ELF-1 (cell line): ENCODE data around the gene HNRNPM.

ENCODE experiments used
- DNase-seq: peaks from one replicate; pipeline ENCODE4 v3.0.0-alpha.2; 2016; ENCODE audit warnings: low read depth, low spot score

Gene HNRNPM

GRCh38 chr19:8460516-8461298 lies 15.9 kb downstream of the HNRNPM start:
- DNase-seq, result no peak

DNA sequence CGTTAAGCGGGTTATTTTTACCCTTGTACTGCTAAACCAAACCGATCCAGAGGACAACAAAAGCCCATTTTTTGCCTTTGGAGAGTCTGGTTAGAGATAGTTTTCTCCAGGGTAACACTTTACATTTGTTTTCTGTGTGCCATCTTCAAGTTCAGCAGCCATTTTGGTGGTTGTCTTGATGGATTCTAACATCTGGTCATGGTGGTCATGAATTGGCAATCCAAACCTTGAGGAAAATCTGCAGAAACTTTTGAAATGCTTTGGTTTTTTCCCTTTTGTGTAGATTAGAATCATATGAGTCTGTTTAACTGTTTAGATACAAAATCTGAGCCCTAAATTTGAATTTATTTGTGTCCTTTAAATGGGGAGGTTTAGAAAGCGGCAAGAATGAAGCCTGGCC lies 16.6 kb downstream of the HNRNPM start:
- DNase-seq, result no peak

- no peak for DNase-seq
Observed at GRCh38 chr19:8461891-8462290, 17.1 kb downstream of the HNRNPM start.

DNA sequence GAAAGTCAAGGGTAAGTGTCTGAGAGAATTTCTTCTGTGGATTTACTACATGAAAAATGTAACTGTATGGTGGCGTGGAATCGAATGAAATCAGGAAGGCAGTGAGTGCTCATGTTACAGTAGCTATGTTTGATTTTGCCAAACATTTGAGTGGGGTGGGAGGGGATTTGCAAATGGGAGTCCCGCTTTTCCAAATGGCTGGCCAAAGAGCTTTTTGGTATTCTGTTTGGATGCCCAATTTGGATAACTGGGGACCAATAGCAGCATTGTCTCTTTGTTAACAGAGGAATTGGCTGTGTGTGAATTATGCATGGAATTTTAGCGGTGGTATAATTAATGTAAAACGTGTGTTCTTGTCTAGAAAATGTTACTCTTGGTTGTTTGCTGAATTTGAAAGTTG lies 17.8 kb downstream of the HNRNPM start:
- no peak for DNase-seq

- DNase-seq, result no peak
Observed at GRCh38 chr19:8463365-8463764, 18.6 kb downstream of the HNRNPM start.

DNA sequence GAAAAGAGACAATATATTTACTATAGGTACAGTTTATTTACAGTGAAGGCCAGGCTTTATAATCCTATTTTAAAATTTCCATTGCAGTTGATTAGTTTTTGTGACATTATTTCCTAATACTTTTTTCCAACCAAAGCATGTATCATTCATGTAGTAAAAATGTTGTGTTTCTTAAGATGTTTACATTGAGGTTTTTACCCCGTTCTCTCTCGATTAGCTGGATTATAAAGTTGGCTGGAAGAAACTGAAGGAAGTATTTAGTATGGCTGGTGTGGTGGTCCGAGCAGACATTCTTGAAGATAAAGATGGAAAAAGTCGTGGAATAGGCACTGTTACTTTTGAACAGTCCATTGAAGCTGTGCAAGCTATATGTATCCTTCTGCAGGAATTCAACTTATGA lies 21.2 kb downstream of the HNRNPM start:
- no peak for DNase-seq

DNA sequence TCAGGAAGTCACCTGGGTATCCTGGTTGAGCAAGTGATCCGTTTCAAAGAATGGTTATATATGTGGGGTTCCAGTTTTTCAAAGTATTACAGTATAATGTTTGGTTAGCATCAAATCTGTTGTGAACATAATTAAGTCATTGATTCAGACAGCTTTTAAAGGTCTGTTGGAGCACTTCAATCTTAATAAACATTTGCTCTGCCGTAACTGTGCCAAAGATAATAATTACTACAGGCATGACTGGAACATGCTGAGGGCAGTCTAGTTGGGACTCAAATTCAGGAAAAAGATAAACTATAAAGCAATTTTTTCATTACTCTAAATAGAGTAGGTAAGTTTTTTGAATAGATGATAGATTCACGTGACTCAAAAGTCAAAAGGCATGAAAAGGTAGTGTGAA lies 23.3 kb downstream of the HNRNPM start:
- no peak for DNase-seq

- DNase-seq, result no peak
Observed at GRCh38 chr19:8468761-8469373, 24.1 kb downstream of the HNRNPM start.

DNA sequence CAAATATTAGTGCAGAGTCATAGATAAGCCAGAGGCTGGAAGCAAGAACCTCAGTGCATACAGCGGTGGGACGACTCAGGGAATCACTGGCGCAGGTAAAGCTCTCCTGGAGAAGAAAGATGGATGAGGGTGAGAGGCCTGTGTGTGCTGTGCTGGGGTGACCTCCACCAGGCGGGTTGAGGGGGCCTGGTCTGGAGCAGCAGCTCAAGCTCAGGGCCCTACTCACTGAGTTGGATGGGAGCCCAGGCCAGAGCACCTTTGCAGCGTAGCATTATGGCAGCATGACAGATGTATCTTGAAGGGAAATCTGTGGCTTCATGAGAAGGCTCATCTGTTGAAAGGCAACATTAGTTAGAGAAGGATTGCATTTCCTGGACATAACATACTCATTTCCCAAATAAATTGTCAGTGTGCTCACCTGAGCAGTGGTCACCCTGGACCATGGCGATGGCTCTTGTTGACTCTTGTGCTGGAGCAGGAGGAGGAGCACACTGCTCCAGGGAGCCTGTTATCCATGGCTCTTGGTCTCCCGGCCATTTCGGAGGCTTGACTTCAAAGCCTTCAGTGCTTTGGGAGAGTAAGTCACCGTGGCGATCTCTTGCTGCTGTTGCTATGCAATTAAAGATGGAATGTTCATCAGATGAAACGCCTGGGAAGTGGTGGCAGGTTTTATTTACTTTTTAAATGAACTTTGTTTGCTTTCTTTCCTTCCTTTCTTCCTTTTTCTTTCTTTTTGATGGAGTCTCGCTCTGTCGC lies 25.0 kb downstream of the HNRNPM start:
- no peak for DNase-seq

DNA sequence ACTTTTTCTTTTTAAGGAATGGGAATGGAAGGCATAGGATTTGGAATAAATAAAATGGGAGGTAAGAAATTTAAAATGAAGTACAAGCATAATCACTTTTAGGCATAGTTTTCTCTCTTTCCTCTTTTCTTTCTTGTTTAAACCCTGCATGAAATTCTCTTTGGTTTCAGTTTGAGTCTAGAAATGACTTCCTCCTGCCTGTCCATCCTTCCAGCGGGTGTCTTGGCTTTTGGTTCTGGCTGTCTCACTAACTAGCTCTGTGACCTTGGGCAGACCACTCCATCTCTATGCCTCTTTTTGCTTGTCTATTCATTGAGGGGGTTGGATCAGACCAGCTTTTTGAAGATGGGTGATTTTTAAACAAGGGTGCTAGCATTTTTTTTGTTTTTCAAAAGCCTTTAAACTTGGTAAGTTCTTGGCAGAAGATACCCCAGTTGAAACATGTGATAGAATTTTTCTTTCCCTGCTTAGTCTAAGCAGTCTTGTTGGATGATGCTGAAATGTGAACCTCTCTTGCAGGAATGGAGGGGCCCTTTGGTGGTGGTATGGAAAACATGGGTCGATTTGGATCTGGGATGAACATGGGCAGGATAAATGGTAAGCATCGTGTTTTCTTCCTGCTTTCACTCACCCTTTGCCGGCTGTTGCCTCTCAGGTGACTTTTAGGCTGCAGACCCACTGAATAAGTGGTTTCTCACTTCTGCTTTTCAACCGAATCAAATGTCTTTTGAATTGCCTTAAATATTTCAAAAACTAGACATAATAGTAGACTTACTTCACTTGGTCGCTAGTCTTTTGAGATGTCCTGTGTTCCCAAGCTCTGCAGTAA lies 29.1 kb downstream of the HNRNPM start:
- no peak for DNase-seq

DNA sequence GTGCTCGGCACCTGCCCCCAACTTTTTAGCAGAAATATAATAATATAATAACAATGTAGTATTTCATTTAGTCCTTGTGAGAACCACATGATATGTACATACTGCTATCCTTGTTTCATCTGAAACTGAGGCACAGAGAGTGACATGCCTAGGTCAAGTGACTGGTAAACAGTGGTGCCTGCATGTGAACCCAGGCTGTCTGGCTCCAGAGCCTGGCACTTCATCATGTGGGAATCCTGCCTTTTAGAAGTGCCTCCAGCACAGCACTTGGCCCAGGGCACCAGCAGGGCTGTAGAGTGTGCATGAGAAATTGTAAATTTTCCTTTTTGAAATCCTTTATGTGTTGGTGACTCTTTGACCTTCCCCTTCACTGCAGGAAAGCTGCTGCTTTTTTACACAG lies 30.2 kb downstream of the HNRNPM start:
- no peak for DNase-seq

DNA sequence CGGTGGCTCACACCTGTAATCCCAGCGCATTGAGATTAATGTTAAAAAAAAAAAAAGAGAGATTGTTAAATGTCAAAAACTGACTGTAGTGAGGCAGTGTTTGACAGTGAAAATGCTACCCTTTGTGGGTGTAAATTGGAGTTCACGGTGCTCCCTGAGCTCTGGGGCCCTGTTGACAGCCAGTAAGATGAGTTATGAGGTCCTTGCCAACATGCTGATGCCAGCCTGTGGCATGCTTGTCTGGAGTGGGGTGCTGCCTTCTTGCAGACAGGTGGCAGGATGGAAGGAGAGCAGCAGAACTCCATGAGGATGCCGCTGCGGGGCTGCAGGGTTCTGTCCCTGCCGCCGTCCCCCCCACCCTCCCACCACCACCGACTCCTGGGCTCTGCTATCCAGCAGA lies 31.7 kb downstream of the HNRNPM start:
- DNase-seq, result no peak

- DNase-seq, result no peak
Observed at GRCh38 chr19:8477889-8478288, 33.1 kb downstream of the HNRNPM start.

GRCh38 chr19:8478598-8478997 lies 33.8 kb downstream of the HNRNPM start:
- DNase-seq, result no peak

GRCh38 chr19:8481201-8481600 lies 36.4 kb downstream of the HNRNPM start:
- DNase-seq, result no peak

DNA sequence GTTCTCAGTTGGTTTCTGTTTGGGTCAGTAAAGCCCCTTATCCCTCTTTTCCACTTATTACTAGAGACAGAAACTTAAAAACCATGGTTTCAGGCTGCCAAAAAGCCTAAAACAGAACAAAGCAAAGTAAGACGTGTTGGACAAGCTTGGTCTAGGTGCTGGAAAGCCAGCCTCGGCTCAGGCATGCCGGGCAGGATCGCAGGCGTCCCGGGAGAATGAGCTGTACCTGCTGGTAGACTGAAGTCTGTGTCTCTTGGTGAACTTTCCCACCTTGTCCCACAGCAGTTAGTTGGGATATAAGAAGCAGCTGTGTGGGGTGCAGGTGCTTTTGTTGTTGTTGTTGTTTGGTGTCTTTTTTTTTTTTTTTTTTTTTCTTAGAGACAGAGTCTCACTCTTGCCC lies 36.8 kb downstream of the HNRNPM start:
- DNase-seq, result no peak

DNA sequence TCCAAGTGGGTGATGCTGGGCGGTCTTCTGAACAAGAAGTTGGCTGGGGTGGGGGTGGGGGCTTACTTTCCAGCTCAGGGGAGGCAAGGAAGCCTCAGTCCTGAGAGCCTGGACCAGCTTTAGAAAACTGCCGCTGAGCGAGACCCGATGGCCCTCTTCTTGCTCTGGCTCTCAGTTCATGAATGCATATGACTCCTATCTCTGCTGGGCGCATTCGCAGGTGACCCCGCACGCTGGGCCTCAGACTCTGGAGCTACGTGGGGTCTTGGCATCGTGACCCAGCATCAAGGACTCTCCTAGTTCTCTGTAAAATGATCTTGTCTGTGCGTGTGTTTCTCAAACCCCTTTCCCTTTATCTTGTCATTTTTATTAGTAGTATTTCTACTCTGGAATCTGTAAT lies 37.9 kb downstream of the HNRNPM start:
- DNase-seq, result no peak

DNA sequence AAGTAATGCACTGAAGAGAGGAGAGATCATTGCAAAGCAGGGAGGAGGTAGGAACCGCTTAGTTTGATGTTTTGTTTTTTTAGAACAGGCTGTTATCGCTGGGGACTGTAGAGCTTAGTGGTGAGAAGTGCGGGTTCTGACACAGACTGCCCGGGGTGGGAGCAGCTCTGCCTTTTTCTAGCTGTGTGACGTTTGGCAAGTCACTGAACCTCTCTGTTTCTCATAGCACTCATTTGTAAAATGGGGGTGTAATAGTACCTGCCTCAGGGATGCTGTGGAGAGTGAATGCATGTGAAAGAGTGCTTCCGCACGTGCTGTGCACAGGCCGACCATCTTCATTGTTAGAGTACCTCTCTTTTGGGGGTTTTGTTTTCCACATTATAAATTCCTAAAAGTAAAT lies 38.4 kb downstream of the HNRNPM start:
- DNase-seq, result no peak

DNA sequence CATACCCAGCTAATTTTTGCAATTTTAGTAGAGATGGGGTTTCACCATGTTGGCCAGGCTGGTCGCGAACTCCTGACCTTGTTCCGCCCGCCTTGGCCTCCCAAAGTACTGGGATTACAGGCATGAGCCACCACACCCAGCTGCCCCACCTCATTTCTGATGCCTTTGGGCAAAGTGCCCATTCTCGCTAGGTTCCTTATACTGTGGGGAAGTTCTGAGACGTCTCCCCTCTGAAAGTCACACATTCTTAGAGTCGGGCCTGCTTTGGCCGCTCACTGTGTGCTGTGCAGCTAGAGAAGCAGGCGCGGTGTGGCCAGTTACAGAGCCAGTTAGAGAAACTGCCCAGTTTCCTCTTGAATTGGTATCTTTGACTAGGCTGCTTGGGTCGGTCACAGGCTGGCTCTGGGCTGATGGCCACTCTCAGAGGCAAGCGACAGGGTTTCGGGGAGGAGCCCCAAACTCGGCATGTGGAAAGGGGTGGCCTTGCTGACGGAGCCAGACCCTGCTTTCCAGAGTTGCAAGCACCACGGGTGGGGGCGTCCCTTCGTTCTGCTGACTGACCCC lies 39.6 kb downstream of the HNRNPM start:
- no peak for DNase-seq

DNA sequence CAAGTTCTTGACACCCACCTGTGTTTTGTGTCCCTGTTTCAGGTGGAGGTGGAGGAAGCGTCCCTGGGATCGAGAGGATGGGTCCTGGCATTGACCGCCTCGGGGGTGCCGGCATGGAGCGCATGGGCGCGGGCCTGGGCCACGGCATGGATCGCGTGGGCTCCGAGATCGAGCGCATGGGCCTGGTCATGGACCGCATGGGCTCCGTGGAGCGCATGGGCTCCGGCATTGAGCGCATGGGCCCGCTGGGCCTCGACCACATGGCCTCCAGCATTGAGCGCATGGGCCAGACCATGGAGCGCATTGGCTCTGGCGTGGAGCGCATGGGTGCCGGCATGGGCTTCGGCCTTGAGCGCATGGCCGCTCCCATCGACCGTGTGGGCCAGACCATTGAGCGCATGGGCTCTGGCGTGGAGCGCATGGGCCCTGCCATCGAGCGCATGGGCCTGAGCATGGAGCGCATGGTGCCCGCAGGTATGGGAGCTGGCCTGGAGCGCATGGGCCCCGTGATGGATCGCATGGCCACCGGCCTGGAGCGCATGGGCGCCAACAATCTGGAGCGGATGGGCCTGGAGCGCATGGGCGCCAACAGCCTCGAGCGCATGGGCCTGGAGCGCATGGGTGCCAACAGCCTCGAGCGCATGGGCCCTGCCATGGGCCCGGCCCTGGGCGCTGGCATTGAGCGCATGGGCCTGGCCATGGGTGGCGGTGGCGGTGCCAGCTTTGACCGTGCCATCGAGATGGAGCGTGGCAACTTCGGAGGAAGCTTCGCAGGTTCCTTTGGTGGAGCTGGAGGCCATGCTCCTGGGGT lies 41.0 kb downstream of the HNRNPM start:
- DNase-seq, result no peak

- no peak for DNase-seq
Observed at GRCh38 chr19:8486661-8487136, 41.9 kb downstream of the HNRNPM start.
